ENCODE measurements around the gene AQP6.
"Not testable (repeated sequence)": the region's sequence is repeated elsewhere in the genome, so short reads cannot be mapped to it uniquely, and the experiment has no call there.

Gene AQP6

DNA sequence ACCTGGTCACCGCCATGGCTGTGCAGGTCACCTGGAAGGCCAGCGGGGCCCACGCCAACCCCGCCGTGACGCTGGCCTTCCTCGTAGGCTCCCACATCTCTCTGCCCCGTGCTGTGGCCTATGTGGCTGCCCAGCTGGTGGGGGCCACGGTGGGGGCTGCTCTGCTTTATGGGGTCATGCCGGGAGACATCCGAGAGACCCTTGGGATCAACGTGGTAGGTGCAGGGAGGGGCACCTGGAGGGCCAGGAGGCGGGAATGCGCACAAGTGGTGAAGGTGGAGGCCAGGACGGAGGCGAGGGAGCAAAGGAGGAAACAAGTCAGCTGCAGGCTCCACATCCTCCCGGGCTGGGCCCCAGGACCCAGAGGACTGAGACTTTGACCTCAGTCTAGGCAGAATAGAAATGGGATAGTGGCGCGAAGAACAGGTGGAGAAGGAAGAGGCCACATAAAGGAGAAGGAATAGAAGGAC, 649 bp downstream of the AQP6 start:
- DNase-seq, result no peak

DNA sequence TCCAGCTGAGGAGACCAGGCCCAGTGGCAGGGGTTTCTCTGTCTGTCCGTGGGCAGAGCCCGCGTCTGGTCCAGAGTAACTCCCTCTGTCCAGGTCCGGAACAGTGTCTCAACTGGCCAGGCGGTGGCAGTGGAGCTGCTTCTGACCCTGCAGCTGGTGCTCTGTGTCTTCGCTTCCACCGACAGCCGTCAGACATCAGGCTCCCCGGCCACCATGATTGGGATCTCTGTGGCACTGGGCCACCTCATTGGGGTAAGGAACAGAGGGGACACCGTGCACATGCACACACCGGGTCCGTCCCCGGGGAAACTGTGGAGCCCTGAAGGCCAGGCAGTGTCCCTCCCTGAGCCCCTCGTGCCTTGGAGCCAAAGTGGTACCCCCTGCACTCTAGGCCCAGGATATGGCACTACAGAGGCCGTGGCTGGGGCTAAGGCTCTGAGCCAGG, 1.5 kb downstream of the AQP6 start:
- no peak for DNase-seq

DNA sequence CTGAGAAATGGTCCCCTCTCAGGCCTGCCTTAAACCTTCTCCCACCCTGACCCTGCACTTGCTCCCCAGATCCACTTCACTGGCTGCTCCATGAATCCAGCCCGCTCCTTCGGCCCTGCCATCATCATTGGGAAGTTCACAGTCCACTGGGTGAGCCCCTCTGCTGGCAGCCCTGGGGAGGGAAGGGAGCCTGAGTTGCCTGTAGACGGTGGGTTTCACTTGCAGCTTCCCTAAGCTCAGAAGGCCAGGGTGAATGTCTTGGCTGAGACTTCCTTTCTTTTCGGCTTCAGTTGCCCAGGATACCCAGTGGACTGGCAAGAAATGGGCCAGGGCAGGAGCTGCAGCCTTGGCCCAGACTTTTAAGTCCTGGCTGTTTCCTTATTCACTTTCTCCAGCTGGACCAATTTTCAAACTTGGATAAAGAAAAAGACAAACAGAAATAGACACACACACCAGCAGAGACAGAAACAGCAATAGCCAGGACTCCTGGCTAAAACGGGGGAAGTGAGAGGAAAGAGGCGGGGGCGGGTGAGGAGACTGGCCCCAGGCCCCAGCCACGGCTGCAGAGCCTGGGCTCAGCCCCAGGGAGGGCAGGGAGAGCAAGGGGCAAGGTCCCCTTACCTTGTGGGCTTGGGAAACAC, 2.0 kb downstream of the AQP6 start:
- DNase-seq, result no peak

DNA sequence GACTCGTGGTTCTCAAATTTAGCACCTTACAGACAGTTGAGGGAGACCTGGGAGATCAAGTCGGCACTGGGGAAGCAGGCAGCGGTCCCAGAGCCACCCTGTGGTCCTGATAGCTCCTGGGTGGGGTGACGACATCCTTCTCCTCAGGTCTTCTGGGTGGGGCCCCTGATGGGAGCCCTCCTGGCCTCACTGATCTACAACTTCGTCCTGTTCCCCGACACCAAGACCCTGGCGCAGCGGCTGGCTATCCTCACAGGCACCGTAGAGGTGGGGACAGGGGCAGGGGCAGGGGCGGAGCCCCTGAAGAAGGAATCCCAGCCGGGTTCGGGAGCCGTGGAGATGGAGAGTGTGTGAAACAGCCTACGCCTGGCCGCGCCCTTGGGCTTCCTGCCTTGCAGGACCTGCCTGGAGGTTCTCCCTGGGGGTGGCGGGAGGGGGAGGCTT, 2.6 kb downstream of the AQP6 start:
- DNase-seq, result no peak

DNA sequence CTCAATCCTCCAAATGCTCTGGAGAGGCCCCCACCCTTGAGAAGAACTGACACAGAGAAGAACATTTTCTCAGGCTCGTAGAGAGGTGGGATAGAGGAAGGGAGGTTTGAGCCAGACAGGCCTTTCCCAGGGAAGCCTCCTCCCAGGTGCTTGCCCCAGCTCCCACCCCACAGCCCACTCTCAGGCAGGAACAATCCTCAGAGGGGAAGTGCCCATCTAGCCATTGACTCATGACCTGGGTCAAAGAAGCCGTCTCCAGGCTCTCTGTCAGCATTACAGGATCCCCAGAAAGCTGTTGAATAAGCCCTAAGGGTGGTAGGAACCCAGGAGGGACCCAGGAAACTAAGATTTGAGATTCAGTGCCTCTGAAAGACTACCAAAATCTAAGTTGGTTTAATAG, 3.8 kb downstream of the AQP6 start:
- DNase-seq, result no peak

DNA sequence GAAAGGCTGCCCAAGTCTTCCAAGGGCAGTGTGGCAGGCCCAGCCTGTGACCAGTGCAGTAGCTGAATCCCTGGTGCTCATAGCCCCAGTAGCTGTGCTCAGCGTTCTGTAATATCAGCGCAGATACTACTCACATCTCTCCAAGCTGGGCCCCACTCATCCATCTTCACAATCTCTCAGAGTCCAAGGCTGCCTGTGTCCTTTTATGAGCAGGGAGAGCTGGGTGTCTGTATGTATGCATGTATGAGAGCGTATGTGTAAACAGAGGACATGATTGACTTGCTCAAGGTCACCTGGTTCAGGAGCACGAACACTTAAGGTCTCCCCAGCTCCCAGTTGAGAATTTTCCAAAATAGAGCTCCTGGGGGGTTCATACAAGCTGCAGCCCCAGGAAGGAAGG, 5.4 kb downstream of the AQP6 start:
- no peak for DNase-seq

DNA sequence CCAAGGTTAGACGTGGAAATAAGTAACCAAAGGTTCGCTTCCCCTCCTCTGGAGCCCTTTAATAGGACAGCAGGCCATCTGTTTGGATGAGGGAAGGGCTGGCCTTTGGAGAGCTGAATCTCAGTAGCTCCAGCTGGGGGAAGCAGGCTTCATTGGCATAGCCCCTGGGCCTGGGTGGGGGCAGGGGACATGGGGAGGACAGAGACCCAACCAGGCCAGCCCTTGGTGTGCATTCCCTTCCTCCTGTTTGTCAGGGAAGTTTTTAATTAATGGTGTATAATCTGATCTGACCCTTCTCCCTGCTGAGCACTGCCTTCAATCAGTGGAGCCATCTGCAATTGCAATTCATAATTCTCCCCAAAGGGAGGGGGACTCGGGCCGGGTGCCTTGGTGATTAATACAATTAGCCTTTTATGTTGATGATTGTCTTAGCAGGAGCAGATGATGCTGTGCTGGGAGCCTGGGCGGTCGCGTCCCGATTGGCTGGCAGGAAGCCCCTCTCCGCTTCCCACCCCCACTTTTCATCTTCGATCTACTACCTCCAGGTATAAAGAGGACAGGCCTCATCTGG, 6.4 kb downstream of the AQP6 start:
- no peak for DNase-seq

DNA sequence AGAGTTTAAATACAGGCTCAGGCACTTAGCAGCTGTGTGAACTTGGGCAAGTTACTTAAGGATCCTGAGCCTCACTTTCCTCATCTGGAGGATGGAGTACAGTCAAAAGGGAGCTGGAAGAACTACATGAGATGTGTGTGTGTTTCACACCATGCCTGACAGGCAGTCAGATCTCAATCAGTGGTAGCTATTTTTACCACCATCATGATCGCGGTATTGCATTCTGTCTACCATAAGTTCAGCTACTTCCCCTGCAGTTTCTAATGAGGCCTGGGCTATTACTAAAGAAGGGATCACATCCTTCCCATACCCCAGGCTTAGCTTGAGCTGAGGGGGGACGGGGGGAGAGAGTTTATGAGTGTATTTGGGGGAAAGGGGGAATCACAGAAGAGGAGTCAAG, 7.0 kb downstream of the AQP6 start:
- DNase-seq, result no peak

DNA sequence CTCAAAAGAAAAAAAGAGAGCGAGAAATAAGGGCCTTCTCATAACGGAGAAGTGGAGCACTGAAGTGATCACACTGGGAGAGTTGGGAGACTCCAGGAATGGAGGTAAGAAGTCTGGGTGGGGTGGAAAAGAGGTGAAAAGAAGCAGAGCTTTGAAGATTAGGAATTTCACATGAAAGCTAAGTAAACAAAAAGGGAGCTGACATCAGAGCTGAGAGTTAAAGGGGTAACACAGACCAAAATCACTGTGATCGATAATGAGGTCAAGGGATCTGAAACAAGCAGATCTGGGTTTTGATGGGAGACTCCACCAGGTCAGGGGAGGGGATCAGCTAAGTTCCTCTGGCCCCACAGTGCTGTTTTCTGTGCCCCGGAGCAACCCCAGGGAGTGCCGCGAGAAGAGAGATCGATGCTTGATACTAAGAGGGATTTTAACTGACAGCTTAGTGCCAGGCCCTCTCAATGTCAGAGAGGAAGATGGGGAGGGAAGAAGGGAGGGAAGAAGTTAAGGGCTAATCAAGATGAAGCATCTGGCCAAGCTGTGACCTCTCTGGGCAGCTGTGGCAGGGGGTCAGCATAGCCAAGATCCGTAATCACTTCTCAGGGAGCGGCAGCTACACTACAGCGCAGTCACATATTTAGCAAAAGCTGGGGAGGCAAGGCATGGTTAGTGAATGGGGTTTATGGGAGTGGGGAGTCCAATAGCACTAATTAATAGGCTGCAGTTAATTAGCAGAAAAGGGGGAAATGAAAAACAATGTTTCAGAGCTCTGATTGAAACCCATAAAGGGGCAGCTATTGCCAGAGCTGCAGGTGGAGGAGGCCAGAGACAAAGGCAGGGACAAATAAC, 8.0 kb downstream of the AQP6 start:
- no peak for DNase-seq

DNA sequence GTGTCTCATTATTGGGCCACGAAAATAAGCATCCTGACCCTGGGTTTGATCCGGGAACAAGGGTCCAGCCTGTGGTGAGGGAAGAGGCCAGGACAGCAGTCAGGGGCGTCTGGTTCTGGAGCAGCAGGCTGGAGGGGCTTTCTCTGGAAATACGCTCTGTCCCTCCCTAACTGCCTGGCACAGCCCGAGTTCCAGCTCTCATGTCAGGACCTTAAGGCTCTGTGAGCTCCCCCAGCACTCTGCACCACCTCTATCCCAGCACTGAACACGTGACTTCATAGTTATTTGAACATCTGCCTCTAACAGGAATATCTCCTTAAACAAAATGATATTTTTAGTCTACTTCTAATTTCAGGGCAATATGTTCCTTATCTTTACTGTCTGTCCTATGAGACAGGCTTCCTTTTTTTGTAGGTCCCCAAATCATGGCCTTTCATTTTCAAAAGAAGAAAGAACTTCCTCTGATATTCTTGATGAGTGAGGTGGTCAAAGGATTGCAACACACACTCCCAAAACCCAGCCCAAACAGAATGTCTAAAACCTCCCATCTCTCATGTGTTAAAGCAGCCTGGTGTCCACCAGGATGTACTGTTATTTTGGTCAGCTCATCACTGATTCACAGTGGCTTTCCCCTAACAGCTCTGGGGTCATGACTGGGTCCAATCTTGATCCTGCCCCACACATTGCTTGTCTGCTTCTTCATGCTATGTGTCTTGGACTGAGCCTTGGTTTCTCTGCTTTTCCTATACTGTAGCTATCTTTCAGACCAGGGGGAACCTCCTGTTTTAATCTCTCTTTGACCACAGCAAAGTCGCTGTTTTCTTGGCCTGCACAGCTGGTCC, 9.7 kb downstream of the AQP6 start:
- DNase-seq, result no peak

DNA sequence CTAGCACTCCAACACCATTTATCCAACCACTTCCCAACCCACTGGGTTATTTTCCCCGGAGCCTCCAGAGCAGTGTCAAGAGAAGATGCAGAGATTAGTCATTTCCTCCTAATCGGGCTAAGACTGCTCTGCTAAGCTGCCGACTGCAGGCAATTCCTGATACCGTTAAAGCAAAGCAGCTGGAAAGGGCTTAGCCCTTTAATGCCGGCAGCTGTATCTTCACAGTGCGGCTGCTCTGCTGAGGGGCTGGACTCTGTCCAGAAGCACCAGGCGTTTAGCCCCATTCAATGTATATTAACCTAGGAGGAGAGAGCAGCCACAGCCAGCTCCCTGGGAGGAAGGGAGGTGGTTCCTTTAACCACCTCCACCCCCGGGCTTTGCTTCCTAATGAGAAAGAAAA, 11.1 kb downstream of the AQP6 start:
- DNase-seq, result no peak

DNA sequence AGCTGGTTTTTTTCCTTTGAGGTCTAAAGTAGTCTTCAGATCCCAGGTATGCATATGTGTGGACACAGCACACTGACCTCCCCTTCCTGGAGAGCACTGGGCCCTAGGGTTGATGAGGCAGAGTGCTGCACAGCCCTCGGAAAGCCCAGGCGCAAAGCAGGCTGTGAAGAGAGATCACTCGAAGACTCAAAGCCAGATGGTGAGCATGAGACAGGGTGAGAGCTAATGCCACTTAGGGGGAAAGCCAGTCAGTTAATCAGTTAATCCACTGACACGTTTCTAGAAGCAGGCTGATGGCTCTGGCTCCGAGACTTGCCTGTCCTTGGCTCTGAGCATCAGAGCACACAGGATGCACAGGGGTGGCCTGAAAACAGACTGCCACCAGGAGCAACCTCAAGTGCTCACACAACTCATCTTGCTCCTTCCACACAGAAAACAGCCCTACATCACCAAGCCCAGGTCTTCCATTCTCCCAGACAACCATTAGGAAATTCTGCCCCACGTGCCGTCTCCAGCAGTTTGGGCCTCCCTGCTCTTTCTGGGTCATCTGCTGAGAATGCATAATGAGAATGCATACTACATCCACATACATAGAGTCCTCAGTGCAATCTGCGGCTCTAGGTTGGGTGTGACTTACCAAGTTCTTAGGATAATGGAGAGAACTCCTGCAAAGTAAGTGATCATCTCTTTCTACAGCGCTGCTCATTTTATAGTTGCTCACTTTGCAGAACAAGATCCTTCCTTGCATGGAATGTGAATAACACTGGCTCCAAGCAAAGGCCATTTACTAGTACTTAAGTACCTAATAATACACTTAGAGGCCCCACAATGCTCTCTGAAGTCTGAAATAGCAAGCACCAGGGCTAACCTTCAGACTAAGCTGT, 12.0 kb downstream of the AQP6 start:
- no peak for DNase-seq

DNA sequence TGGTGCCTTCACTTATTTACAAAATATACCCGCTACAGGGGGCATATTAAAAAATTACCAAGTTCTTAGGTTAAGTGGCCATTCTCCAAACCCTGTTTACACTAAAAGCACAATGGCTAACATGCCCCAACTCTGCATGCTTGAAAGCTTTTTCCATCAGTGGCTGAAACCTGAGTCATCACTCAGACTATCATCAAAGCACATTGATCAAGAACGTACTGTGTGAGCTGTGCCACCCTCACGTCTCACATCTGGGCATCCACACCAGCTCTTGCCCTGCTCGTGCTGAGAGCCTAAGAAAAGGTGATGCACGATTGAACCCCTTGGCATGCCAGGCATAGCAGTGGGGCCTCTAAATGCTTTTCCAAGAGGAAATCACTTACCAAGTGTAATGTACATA, 13.2 kb downstream of the AQP6 start:
- no peak for DNase-seq

DNA sequence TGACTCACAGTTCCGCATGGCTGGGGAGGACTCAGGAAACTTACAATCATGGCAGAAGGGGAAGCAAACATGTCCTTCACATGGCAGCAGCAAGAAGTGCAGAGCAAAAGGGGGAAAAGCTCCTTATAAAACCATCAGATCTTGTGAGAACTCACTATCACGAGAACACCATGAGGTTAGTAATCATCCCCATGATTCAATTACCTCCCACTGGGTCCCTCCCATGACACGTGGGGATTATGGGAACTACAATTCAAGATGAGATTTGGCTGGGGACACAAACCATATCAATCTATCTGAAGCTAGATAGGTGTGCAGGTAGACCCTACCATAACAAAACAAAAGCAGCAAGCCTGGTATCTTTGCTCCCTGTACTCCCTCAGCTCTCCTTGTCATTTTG, 13.7 kb downstream of the AQP6 start:
- DNase-seq, result not testable (repeated sequence)

DNA sequence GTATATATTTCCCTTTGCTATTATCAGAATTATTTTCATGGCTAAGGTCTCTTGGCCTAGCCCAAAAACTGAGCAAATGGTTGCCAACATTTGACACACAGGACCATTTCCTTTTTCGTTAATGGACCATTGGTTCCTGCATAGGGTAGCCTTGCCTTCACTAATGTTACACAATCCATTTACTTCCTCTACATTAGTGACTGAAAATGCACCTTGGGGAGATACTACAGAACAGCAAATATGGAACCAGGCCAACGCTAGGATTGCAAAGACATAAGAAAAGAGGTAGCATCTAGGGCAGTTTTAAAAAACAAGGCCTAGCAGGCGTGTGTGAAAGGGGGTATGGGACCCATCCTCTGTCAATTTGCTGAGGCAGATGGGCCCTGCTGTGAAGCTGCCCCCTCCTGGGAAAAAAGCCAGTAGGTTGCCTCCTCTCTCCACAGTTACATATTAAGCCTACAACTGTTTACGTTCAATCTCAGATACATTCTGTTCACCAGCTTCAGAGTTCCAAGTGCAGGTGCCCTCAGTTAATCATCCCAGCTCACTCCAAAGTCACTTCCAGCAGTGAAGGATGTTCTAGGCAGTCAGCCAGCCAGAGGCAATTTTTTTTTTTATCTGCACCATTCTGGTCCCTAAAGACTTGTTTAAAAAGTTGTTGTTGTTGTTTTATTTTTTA, 15.0 kb downstream of the AQP6 start:
- no peak for DNase-seq

DNA sequence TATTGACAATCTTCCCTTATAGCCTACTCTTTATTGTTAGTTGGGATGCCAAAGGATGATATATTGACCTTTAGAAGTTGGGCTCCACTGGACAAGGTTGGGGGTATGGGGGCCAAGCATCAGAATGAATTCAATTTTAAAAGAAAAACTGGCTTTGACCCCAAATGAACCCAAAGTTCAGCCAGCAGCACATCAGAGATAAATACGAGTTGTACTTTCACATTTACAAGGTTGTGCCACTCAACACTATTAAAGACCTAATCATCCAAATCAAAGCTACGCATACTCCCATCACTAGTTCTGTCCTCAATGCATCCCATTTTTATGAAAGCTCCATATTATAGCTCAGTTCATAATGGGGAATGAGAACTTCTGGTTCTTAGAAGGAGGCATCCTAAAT, 16.7 kb downstream of the AQP6 start:
- not testable (repeated sequence) for DNase-seq

DNA sequence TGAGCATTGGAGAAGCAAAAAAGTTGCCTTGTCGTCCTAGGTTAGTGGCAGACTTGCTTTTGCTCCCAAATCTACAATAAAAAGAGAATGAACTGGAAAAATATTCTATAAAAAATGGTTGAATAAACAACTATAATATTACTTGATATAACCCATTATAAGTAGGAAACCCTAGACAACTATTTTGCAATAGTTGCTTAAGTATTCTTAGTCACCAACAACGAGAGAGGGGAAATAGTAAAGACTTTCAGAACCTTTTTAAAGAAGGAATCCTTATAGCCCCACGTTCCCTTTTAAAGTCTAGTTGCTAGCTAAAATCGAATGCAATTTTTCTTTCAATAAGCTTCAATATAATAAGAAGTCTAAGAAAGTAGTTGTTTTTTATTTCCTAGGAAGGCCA, 17.5 kb downstream of the AQP6 start:
- DNase-seq, result no peak

DNA sequence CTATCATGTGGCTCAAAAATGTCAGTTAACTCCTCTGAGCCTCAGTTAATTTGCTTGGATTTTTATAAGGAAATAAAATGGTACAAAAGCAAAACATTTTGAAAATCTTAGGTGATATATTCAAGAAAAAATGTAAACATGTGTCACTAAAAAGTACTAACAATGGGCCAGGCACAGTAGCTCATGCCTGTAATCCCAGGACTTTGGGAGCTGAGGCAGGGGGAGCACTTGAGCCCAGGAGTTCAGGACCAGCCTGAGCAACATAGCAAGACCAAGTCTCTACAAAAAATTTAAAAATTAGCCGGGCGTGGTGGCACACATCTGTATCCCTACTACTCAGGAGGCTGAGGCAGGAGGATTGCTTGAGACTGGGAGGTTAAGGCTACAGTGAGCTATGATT, 25.7 kb downstream of the AQP6 start:
- DNase-seq, result no peak

DNA sequence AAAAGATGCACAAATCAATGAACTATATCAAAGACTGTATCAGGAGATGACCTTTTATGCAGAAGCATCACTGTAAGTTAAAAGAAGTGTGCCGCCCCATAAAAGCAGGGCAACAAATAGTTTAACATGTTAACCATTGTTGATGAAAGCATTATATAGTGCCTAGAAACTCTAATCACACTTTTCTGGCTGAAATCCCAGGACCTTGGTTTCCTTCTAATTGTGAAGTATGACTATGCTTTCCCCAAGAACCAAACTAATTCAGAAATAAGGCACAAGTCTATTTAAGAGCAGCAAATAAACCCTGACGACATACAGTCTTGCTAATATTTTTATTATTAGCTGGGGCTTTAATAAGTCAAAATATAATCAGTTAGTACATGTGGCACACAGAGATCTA, 30.8 kb downstream of the AQP6 start:
- DNase-seq, result no peak

DNA sequence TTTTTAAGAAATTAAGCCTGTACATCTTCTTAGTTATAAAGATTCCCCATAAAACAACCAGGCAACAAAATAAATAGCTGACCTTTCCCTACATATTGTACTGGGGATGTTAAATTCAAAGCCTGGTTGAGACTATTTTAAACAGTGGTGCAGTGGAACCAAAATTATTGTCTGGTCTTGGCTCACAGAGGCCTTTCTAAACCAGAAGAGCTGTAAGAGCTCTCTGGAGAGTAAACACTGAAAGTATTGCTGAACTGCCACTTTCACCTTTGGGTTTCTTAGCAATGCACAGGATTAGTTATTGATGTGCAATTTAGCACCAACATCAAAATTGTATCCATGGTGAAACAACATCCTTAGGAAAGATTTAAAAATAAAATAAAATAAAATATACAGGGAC, 31.9 kb downstream of the AQP6 start:
- no peak for DNase-seq

DNA sequence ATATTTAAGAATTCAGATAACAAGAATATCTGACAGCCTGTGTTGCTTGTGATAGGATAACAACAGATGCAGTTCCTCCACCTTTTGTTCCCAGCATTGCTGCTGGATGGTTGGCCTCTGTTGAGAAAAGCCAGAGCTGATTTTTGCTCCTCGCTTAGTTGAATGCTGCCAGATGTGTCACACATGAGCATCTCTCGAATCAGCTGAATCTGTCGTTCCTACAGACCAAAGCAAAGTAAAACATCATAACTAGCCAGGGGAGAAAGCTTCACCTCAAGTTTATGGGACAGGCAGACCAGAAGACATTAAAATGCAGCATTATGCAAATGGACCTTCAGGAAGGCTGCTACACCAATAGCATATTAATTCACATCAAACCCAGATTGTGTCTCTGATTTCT, 32.4 kb downstream of the AQP6 start:
- no peak for DNase-seq

DNA sequence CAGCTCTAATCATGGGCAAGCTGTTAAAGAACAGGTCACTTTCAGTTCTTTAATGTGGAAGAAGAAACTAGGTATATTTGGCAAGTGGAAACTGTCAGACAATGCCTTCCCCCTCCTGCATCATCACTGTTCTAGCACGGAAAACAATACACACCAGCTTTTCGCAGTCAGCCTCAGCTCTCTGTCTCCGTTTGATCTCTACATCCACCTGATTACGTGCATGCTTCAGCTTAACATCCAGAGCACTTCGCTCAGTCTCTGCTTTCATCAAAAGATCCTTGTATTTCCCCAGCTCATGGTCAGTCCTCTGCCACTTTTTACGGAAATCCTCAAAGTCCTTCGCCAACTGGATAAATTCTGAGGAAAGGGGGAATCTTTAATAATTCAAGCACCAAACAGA, 33.5 kb downstream of the AQP6 start:
- no peak for DNase-seq

All from CD4-positive, alpha-beta T cell treated with Interleukin-17A for 1 hour (primary cell).